Activated effector memory CD4-positive, alpha-beta T cell treated with anti-CD3 and anti-CD28 coated beads, Interleukin-2, amount 50 U/mL, for 16 hours (primary cell): ENCODE measurements around the gene GPR15.

Experiments used
- DNase-seq: peaks from one replicate; pipeline ENCODE4 v3.0.0-alpha.2; 2020

The GPR15 gene

DNA sequence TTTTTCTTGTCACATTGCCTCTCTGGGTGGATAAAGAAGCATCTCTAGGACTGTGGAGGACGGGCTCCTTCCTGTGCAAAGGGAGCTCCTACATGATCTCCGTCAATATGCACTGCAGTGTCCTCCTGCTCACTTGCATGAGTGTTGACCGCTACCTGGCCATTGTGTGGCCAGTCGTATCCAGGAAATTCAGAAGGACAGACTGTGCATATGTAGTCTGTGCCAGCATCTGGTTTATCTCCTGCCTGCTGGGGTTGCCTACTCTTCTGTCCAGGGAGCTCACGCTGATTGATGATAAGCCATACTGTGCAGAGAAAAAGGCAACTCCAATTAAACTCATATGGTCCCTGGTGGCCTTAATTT lies 478 bp downstream of the GPR15 start:
- no peak for DNase-seq

DNA sequence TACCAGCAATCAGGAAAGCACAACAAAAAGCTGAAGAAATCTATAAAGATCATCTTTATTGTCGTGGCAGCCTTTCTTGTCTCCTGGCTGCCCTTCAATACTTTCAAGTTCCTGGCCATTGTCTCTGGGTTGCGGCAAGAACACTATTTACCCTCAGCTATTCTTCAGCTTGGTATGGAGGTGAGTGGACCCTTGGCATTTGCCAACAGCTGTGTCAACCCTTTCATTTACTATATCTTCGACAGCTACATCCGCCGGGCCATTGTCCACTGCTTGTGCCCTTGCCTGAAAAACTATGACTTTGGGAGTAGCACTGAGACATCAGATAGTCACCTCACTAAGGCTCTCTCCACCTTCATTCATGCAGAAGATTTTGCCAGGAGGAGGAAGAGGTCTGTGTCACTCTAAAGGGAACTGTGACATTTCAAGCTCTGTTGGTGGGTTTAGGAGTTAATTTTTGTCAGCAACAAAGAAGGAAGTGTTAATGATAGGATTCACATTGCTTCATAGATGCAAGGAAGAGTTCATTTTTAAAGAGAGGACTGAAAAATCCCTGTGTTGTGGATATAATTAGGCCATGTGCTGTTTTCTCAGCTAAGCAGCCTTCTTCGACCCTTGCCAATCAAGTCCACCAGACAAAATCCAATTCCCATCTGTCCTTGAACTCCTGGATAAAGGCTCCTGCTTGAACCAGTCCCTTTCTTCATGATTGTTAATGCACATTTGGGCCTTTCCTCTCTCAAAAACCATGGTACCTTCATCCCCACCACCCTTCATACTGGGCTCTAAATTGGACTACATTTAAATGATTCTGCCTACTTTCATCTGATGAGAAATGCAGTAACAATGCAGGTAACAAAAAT lies 1.2 kb downstream of the GPR15 start:
- DNase-seq, result no peak

DNA sequence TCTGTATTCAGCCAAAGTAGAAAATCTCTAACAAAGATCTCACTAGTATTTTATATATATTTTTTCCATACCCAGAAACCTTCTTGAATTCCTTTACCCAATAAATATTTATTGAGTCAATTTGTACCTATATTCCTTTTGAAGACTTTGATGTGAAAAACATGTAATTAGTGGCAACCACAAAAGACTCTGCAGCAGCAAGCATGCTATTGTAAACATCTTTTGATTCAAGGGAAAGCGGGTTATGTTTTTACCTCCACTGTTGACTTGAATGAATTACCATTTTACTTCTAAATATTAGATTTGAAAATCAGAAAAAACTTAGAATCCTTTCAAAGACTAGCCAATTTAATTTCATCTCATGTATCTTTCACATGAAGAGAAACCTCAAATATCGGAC lies 2.4 kb downstream of the GPR15 start:
- DNase-seq, result no peak

DNA sequence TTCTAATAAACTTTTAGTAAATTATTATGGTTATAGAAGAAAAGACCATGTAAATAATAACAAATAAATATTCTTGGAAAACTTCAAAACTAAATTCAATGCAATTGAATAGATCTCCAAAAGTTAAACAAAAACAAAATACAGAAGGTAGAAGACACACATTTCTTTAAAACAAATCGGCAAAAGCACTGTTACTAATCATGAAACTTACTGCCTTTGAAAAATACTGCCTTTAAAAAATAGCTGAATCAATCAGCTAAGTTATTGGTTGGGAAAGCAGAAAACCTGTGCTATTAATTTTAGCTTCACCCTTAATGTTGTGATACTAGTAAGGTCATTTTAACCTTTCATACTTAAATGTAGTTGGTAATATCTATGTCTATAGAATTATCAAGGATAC lies 3.0 kb downstream of the GPR15 start:
- DNase-seq, result no peak

DNA sequence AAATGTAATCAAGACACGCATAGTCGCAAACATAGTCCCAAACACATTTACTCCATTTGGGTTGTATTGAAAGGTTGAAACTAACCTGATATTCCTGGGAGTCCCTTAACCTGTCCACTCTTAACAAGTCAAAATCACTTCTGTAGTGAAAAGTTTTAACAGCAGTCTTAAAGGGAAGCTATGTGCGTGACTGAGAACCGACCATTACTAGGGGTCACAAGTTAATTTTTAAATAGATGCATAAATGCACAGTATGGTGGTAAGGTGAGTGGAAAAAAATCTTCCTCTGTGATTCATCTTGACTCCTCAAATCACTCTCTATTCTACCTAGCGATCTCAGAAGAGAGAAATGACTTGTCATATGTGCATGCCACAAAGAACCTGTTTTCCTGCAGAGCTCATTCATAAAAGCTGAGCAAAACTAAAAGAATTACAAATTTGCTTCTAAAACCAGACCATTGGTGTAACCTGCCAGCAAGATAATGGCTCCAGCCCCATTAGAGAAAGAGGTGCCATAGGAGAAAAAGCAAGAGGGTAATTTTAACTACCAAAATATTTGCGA lies 4.8 kb downstream of the GPR15 start:
- no peak for DNase-seq

DNA sequence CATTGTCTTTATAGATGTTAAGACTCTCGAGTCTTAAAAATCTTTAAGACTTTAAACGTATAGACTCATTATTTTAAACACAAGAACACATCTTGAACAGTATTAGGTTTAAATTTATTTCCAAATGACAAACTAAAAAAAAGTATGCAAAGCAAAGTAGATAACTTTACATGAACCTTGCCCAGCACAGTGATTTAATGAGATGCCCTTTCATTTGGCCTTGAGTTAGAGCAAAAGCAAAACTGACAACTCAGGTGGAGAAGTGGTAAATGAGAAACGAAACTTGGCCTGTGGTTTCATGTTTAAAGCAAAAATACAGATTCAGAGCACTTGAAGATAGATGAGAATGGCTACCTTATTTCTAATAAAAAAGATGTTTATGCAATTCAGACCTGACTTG lies 8.6 kb downstream of the GPR15 start:
- DNase-seq, result no peak

DNA sequence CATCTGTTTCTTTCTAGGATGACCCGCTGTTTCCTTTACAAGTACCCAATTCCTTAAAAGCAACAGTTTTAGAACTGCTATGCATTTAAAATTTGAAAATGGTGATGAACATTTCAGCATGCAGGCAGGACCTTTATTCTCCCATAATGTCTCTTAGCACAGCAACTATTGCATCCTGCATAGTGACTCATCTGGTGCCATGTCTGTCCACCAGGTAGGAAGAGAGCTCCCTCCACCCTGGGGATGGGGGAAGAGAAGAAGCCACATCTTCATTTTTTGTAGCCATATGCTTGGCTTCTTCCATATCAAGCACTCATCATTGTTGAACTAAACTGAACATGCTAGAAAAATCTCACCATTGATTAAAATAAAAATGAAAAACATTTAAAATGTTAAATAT lies 9.9 kb downstream of the GPR15 start:
- no peak for DNase-seq

DNA sequence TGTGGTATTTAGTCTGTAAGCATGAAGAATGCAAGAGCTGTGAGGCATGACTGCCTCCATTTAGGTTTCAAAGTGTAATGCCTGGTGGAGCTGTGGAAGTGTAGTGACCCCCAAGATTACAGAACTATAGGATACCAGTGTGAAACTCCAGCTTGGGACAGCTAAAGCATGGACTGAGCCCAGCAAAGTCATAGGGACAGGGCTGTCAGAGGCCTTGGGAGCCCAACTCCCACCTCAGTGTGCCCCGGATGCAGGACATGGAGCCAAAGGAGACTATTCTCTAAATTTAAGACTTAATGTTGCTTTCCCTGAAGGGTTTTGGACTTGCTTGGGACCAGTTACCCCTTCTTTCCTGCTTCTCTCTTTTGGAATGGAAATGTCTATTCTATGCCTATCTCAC lies 10.8 kb downstream of the GPR15 start:
- DNase-seq, result no peak

DNA sequence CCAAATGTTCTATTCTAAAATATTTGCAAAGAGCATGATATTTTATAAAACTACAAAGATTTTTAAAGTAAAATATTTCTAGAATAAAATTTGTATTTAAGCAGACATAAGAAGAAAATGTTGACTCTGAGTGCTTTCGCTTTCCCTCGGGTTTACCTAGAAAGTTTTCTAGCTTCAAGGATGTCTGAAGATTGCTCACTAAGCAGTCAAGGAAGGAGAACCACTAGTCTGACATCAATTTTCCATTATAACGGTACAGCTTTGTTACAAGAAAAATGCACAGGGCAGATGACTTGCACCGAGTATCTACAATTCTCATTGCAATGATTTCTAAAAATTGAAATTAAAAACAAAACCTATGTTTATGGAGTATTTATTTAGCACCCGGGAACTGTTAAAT lies 14.2 kb downstream of the GPR15 start:
- no peak for DNase-seq

DNA sequence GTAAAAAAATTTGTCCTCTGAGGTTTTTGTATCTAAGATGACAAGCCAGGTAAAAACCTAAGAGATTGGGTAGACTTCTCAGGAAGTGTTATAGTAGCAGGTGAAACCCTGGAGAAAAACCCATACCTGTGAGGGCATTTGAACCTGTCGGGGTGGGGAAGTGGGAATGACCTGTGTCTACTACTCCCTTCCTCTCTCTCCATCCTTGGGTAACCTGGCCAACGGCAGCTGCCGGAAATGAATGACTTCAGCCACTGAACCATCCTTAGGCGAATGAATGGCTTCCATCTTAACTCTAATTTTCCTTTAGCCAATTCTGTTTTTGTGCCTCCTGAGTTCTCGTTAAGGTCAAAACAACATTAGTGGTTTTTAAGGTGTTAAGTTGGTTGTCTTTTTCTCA lies 16.8 kb downstream of the GPR15 start:
- DNase-seq, result no peak

DNA sequence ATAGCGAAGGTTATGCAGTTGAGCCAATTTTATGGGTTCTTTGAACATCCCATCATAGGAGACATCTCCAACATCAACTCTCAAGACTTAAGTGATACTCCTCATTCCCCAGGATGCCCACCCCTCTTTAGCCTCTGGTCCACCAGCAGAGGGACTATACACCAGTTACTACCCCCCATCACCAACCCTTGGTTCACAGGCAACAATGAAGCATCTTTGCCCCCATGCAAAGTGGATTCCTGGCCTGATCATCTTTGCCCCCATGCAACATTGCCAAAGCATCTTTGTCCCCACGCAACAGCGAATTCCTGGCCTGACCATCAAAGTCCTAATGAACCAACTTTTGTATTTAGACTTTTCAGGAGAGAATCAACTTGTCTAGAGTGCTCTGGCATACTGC lies 19.1 kb downstream of the GPR15 start:
- DNase-seq, result no peak

DNA sequence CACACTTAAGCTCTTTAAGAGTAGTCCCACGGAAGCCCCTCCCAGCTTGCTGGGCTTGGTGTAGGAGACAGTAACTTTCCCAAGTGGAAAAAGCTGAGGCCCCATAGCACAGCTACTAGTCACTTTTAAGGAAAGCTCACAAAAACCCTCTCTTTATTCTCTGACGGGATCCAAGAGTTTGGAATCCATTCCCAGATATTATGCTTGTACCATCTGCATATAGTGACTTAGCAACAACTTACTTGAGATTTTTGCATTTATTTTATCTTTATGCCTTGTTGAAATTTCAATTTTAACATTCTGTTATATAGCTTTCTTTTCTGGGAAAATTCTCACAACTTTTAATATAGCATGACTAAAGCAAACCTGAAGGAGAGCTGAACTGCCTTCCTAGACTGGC lies 19.5 kb downstream of the GPR15 start:
- DNase-seq, result no peak

DNA sequence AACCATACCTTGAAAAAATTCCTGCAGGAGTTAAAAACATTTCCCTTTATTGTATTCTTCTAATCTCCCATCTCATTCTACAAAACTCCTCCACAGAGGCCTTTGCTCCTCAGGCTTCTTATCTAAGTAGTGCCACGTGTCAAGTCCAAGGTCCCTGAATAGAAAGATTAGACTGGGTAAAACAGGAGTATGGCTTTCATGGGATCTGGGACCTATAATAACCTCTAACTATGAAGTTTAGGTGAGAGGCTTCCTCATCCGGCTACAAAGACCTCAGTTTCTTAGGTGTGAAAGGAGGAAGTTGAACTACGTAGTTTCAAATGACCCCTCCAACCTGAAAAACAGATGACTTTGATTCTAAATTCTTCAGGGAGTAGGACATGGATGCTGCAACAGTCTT lies 20.0 kb downstream of the GPR15 start:
- DNase-seq, result no peak

DNA sequence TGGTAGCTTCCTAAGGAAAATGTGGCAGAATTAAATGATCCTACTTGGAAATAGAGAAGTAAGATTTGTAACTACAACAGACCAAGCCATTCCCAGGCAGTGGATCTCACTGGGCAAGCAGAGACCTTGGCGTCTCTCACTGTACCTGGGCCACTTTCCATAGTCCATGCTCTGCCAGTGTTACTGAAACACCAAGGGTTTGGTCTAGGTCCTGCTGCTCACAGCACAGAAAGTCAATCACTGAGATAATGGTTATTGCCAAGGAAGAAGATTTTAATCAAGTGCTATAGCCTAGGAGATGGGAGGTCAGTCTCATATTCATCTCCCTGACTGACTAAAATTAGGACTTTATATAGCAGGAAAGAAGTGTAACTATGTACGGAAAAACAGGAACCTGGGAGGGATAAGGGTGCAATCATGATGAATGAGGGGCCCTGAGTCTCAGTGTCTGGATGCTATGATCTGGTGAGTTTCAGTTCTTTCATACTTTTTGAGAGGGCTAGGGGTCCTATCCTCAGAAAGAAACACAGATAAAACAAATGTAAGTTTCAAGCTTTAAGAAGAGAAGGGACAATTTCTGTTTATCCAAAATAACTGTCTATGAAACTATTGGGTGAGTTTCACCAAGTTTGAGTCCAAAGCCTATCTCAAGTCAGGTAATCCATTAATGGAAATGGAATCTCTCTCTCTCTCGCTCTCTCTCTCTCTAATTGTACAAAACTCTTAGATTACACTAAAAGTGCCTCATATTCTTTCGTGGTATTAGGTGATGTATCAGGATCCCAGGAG lies 20.6 kb downstream of the GPR15 start:
- DNase-seq, result no peak

DNA sequence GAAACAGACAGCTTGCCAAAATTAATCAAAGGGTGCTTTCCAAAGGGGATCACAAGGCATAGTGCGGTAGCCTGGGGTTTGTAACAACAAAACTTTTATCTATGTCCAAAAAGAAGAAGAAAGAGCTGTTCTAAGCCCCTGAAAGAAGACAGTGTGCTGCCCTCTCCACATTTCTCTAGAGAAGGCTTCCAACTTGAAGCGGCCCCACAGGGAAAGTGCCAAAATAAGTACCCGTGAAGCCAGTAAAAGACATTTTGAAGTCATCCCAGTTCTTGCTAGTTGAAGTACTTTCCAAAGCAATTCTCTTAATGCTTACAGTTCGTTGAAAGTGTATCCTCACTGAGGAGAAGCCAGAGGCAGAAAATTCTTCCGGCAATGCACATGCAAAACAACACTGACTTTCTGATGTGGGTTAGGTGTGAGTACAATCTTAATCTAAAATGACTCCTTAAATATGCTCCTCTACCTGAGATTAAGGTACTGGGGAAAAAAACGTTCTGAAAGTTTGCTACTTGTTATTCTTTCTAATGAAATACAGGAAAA lies 21.3 kb downstream of the GPR15 start:
- DNase-seq, result no peak

DNA sequence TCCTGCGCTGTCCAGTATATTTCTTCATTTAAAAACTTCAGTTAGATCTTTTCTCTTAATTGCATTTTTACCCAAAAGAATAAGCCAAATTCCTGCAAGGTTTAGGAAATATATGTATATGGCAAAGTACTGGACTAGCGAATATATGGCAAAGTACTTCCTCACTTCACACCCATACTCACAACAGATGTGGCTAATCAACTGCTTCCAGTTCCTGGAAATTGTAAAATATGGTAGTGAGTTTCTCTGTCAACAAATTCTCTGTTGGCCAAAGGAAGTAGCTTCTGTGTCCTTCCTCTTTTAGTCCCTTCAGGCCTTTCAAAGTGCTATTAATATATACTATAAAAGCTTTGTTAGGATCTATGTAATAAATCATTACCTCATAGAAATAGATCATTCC lies 22.0 kb downstream of the GPR15 start:
- no peak for DNase-seq

DNA sequence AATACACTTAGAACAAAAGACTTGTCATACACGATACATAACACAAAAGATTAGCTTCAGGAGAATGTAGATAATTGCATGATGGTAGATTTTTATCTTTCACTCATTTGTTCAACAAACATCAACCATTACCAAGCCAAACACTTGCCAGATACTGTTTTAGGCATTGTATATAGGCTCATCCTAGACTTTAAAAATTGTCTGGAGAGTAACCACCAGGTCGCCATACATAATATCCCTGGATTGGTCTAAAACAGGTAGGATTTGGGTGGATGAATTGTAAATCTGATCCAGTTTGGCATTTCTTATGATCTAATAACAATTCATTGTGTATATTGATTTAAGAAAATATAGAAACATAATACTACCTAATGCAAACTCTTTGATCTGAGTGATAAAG lies 22.8 kb downstream of the GPR15 start:
- no peak for DNase-seq

DNA sequence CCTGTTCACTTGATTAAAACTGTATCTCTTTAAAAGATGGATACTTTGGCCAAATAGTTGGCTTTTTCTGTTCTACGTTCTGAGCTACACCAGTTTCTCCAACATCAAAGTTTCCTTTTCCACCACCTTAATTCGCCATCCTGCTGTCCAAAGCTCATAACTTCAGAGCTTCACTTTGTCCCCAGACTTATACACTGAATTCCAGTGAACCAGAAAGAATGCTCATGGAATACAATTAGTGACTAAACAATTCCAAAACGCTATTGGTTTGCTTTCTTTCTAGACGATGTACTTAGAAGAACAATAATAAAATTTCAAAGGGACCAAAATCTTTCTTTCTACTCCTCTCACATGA lies 23.2 kb downstream of the GPR15 start:
- no peak for DNase-seq

DNA sequence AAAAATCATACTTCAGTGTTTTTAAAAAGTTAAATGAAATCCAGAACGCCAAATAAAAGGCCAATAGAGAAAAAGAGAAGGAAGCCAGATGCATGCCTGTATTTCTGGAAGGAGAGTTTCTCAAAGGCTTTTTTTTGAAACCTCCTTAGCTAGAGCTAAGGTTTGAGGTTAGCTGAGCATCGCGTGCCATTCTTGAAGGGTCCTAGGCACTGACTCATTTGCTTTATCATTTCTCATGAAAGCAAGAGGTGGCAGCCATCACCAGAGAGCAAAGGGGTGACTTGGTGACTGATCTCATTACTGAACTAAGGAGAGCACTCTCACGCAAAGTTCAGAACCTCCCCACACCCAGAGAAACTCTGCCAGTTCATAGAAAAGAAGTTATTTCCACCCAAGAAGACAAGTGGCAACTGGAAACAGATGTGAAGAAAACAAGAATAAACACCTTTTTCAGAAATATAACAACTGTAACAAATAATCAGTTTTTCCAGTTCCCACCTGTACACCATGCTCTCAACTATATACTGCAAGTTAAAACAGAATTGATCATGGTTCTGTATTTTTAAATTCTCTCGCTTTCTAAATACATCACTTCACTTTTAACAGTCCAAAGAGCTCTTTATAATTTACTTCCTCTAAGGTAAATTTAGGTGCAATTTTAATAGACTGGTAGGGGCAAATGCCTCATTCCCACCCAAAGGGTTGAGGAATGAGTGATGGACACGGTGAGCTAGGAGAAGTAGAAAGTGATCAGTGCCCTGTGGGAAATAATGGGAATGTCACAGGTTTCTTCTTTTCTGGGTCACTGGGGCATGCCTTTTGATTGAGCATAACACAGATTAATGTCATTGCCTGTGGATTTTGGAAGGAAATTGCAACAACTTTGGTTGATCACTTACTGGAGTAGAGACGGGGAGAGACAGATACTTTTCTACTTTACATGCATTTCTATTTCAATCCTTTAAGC lies 24.7 kb downstream of the GPR15 start:
- DNase-seq, result peak; percentile 88

DNA sequence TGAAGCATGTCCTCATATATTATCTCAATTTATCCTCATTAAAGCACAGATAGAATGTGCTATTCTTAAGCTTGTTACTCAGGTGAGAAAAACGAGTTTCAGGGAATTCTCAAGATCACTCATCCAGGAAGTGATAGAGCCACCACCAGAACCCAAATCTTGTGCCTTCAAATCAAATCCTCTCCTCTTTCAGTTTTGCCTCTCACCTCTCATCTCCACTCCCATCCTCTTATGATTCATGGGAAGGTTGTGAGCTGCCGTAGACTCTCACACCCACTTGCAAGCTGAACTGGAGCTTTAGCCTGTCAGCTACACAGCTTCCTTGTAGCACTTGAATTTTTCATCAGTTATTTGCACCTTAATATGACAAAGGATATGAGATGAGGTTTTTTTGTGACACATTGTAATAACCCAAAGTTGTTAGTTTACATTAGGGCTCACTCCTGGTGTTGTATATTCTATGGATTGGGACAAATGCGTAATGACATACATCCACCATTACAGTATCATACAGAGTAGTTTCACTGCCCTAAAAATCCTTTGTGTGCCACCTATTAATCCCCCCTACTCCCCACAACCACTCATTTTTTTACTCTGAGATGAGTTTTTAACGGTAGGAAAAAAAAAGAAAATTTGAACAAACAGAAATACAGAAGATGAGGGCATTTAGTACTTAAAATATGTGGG lies 25.7 kb downstream of the GPR15 start:
- peak; percentile 80 for DNase-seq

DNA sequence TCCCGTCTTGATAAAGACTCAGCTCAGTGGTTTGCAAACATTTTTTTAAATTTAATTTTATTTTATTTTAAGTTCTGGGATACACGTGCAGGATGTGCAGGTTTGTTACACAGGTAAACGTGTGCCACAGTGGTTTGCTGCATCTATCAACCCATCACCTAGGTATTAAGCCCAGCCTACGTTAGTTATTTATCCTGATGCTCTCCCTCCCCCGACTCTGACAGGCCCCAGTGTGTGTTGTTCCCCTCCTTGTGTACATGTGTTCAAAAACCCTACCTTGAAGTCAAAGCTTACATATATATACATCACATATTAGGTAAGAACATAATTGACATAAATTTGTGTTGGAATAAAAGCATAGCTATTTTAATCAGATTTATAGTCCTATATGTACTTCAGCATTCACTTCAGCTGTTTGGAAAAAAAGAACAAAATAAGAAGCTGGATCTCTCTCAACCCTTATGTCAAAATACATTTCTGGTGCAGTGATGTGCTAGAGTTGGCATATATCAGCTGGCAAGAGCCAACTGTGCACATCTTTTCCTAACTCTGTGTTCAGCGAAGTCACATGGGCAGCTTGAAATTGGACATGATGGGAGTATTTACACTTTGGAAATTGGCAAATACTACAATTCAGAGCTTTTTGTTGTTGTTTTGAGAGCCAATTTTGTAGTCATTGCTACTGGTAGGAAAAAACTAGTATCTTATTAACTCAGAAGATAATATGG lies 26.5 kb downstream of the GPR15 start:
- no peak for DNase-seq
